Panc1 (cell line): ENCODE results near the gene MACROD2. TPM values are rescaled to one million over a fixed set of nuclear protein-coding genes. Genes with fewer than 3 reads are reported as not detected.

Experiments
- ATAC-seq: fragments of 200-7000 bp; cut with Tn5 transposase; 2 replicates; pipeline ENCODE4 v1.9.1; 2020; ENCODE audit warnings: mild to moderate bottlenecking, moderate library complexity
- BruUV-seq: library from RNA; stranded (reverse); fragments of 400-500 nt; replicated peaks from 2 replicates; lab custom pipeline; 2021; lab: Mats Ljungman, UMichigan
- CTCF ChIA-PET: fragments of 300-600 bp; sonication (Branson Sonifier 250); formaldehyde crosslinking; loops from one replicate; lab custom pipeline; 2022; ENCODE audit warnings: antibody characterized with exemption; lab: Charles Lee
- POLR2A ChIA-PET: fragments of 300-600 bp; sonication (Branson Sonifier 250); formaldehyde crosslinking; loops from one replicate; lab custom pipeline; 2022; ENCODE audit warnings: antibody characterized with exemption; lab: Charles Lee
- DNase-seq: peaks from one replicate; pipeline ENCODE4 v3.0.0-alpha.2; 2010; ENCODE audit warnings: low read depth, low spot score
- H3K27ac ChIP-seq: 2 replicates; pipeline ENCODE4 v1.5.1; 2011; ENCODE audit warnings: mild to moderate bottlenecking, low read length, inconsistent platforms
- H3K27me3 ChIP-seq: fragments of 200-500 bp; sonication (Bioruptor generic); 2 replicates; pipeline ENCODE4 v1.6.0; 2014; ENCODE audit warnings: low read length, inconsistent platforms; ENCODE audit not compliant: control insufficient read depth, insufficient read depth
- H3K36me3 ChIP-seq: fragments of 200-500 bp; sonication (Bioruptor generic); 2 replicates; pipeline ENCODE4 v1.5.1; 2014; ENCODE audit warnings: inconsistent platforms, mild to moderate bottlenecking, low read length, moderate library complexity; ENCODE audit not compliant: control insufficient read depth, insufficient read depth
- H3K4me1 ChIP-seq: 2 replicates; pipeline ENCODE4 v1.5.1; 2011; ENCODE audit warnings: inconsistent platforms, mild to moderate bottlenecking, low read length, moderate library complexity; ENCODE audit not compliant: control insufficient read depth, insufficient read depth
- H3K4me3 ChIP-seq, 2 experiments: 2 replicates each; pipeline ENCODE4 v1.5.1; 2011 to 2012; ENCODE audit warnings: low read depth in 2 of 2, low read length in 2 of 2, mild to moderate bottlenecking in 2 of 2, inconsistent platforms in 1 of 2, moderate library complexity in 1 of 2
- H3K9me3 ChIP-seq: fragments of 200-500 bp; sonication (Bioruptor generic); 2 replicates; pipeline ENCODE4 v1.5.1; 2014; ENCODE audit warnings: low read depth, mild to moderate bottlenecking, inconsistent platforms, low read length, moderate library complexity; ENCODE audit not compliant: control insufficient read depth, insufficient read depth
- POLR2AphosphoS5 ChIP-seq: IDR thresholded peaks from 2 replicates; pipeline ENCODE4 v1.6.1; 2012; ENCODE audit warnings: mild to moderate bottlenecking, low read depth, low read length, moderate library complexity
- SIN3A ChIP-seq: IDR thresholded peaks from 2 replicates; pipeline ENCODE4 v1.6.1; 2012; ENCODE audit warnings: low read depth, mild to moderate bottlenecking, low read length, moderate library complexity, borderline replicate concordance; ENCODE audit not compliant: insufficient read depth
- TCF7L2 ChIP-seq: IDR thresholded peaks from 2 replicates; pipeline ENCODE4 v1.6.1; 2011; ENCODE audit warnings: mild to moderate bottlenecking, low read depth, low read length, inconsistent platforms
- in situ Hi-C: cut with HindIII; loops from 2 replicates; pipeline ENCODE4 v1.10.0; 2016; ENCODE audit warnings: low sequenced_read_pairs, low pct_unique_long_range_greater_than_20kb
- intact Hi-C: fragments of 100-400 bp; cut with micrococcal nuclease; formaldehyde crosslinking; loops from one replicate; pipeline ENCODE4 v1.10.0; 2022; ENCODE audit not compliant: unreplicated experiment
- total RNA-seq: library from RNA; stranded (reverse); gene quantifications from one replicate; pipeline ENCODE4 v1.2.1, GENCODE V29; 2021; ENCODE audit not compliant: unreplicated experiment
- TF ChIP-seq, protein P1 (sequence below), 2 experiments: IDR thresholded peaks; 2 replicates each; pipeline ENCODE4 v1.6.1; 2011 to 2012; ENCODE audit warnings: low read depth in 2 of 2, control low read depth in 1 of 2, low read length in 1 of 2, mild to moderate bottlenecking in 1 of 2, moderate library complexity in 1 of 2; ENCODE audit not compliant: insufficient read depth in 1 of 2
- TF ChIP-seq, protein P2 (sequence below): fragments of 450-650 bp; IDR thresholded peaks from 2 replicates; pipeline ENCODE4 v1.5.1; 2017; ENCODE audit warnings: mild to moderate bottlenecking

Gene MACROD2
- total RNA-seq, 1 experiment from 2014 or later = 1.2 TPM

DNA sequence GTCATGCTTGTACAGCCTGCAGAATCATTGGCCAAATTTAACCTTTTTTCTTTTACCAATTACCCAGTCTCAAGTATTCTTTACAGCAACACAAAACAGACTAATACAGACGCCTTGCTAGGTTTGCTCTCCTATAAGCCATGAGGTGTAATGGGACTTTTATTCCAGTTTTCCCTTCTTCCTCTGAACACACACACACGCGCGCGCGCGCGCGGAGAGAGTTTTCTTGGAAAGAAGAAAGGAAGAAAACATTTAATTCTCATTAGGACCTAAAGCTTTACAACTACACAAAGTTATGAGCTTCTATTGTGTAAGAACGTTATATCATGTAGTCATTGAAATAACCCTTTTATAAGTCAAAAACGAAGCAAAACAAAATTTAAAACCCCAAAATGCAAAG is 1023.6 kb downstream of the MACROD2 start:
- Histone ChIP-seq H3K27ac (no peak overlapping the region), H3K9me3 (no peaks in the 10 kb centered on the region), H3K4me3 (no peak overlapping the region), H3K4me1 (no peaks in the 10 kb centered on the region), H3K36me3 (no peaks in the 10 kb centered on the region), H3K27me3 (no peaks in the 10 kb centered on the region)
- in situ Hi-C loops (no loop called here), intact Hi-C loops (no loop called here)
- ATAC-seq = no peak
- no peak for DNase-seq
- ChIA-PET CTCF (no interaction called here), POLR2A (no interaction called here)
- TF ChIP-seq TCF7L2 (no peak), SIN3A (no peak), POLR2AphosphoS5 (no peak)
- TF ChIP-seq, protein P1, sequence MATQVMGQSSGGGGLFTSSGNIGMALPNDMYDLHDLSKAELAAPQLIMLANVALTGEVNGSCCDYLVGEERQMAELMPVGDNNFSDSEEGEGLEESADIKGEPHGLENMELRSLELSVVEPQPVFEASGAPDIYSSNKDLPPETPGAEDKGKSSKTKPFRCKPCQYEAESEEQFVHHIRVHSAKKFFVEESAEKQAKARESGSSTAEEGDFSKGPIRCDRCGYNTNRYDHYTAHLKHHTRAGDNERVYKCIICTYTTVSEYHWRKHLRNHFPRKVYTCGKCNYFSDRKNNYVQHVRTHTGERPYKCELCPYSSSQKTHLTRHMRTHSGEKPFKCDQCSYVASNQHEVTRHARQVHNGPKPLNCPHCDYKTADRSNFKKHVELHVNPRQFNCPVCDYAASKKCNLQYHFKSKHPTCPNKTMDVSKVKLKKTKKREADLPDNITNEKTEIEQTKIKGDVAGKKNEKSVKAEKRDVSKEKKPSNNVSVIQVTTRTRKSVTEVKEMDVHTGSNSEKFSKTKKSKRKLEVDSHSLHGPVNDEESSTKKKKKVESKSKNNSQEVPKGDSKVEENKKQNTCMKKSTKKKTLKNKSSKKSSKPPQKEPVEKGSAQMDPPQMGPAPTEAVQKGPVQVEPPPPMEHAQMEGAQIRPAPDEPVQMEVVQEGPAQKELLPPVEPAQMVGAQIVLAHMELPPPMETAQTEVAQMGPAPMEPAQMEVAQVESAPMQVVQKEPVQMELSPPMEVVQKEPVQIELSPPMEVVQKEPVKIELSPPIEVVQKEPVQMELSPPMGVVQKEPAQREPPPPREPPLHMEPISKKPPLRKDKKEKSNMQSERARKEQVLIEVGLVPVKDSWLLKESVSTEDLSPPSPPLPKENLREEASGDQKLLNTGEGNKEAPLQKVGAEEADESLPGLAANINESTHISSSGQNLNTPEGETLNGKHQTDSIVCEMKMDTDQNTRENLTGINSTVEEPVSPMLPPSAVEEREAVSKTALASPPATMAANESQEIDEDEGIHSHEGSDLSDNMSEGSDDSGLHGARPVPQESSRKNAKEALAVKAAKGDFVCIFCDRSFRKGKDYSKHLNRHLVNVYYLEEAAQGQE (IDR thresholded peaks at IDR 0.05; ENCODE audit: insufficient read depth in 1 of 2, low read depth in 2 of 2, low read length in 1 of 2) = no peak
- TF ChIP-seq, protein P2, sequence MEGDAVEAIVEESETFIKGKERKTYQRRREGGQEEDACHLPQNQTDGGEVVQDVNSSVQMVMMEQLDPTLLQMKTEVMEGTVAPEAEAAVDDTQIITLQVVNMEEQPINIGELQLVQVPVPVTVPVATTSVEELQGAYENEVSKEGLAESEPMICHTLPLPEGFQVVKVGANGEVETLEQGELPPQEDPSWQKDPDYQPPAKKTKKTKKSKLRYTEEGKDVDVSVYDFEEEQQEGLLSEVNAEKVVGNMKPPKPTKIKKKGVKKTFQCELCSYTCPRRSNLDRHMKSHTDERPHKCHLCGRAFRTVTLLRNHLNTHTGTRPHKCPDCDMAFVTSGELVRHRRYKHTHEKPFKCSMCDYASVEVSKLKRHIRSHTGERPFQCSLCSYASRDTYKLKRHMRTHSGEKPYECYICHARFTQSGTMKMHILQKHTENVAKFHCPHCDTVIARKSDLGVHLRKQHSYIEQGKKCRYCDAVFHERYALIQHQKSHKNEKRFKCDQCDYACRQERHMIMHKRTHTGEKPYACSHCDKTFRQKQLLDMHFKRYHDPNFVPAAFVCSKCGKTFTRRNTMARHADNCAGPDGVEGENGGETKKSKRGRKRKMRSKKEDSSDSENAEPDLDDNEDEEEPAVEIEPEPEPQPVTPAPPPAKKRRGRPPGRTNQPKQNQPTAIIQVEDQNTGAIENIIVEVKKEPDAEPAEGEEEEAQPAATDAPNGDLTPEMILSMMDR = no peak
- BruUV-seq = no TSS peak

DNA sequence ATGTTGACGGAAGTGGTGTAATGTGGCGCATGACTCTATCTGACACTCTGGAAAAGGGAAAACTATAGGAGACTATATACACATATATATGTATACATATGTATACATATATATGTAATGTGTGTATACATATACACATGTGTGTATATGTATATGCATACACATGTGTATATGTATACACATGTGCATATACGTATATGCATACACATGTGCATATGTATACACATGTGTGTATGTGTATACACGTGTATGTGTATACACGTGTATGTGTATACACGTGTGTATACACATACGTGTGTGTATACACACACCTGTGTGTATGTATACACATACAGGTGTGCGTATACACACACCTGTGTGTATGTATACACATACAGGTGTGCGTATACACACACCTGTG is 1025.5 kb downstream of the MACROD2 start:
- DNase-seq = no peak
- Histone ChIP-seq H3K36me3 (no peaks in the 10 kb centered on the region), H3K9me3 (no peaks in the 10 kb centered on the region), H3K27ac (no peak overlapping the region), H3K4me3 (no peak overlapping the region), H3K27me3 (no peaks in the 10 kb centered on the region), H3K4me1 (no peaks in the 10 kb centered on the region)
- ChIA-PET POLR2A (no interaction called here), CTCF (no interaction called here)
- intact Hi-C loops (no loop called here), in situ Hi-C loops (no loop called here)
- BruUV-seq = no TSS peak
- no peak for ATAC-seq
- TF ChIP-seq, protein P1 (IDR thresholded peaks at IDR 0.05; ENCODE audit: insufficient read depth in 1 of 2, low read depth in 2 of 2, low read length in 1 of 2) = no peak
- TF ChIP-seq, protein P2 = no peak
- TF ChIP-seq SIN3A (no peak), TCF7L2 (no peak), POLR2AphosphoS5 (no peak)
